Fibroblast of mammary gland (primary cell): ENCODE measurements around the gene NFKB1.

Experiments used
- DNase-seq: peaks from one replicate; pipeline ENCODE4 v3.0.0-alpha.2; 2010; ENCODE audit warnings: low read depth
- H3K4me3 ChIP-seq: 2 replicates; pipeline ENCODE4 v1.5.1; 2011; ENCODE audit warnings: low read depth, mild to moderate bottlenecking, low read length, moderate library complexity; ENCODE audit not compliant: control insufficient read depth
- TF ChIP-seq, protein P1 (sequence below): conservative IDR thresholded peaks from 2 replicates; pipeline ENCODE4 v1.5.1; 2011; ENCODE audit warnings: low read depth, low read length, inconsistent platforms; ENCODE audit not compliant: control insufficient read depth, insufficient read depth

The NFKB1 gene

DNA sequence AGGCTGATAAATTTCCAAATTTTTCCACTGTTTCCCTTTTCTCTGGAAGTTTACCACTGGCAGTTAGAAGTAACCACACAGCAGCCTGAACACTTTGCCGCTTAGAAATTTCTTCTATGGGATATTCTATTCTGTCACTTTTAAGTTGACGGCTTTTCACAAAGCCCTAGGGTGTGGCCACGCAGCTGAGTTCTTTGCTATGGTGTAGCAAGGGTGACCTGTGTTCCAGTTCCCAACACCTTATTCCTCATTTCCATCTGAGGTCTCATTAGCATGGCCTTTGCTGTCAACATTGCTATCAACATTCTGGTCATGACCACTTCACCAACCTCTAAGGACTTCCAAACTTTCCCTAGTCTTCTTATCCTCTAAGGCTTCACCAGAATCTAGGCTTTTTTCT lies 45.4 kb upstream of the NFKB1 start:
- H3K4me3 ChIP-seq: no peak overlapping the region
- DNase-seq: no peak
- TF ChIP-seq, protein P1, sequence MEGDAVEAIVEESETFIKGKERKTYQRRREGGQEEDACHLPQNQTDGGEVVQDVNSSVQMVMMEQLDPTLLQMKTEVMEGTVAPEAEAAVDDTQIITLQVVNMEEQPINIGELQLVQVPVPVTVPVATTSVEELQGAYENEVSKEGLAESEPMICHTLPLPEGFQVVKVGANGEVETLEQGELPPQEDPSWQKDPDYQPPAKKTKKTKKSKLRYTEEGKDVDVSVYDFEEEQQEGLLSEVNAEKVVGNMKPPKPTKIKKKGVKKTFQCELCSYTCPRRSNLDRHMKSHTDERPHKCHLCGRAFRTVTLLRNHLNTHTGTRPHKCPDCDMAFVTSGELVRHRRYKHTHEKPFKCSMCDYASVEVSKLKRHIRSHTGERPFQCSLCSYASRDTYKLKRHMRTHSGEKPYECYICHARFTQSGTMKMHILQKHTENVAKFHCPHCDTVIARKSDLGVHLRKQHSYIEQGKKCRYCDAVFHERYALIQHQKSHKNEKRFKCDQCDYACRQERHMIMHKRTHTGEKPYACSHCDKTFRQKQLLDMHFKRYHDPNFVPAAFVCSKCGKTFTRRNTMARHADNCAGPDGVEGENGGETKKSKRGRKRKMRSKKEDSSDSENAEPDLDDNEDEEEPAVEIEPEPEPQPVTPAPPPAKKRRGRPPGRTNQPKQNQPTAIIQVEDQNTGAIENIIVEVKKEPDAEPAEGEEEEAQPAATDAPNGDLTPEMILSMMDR: no peak

DNA sequence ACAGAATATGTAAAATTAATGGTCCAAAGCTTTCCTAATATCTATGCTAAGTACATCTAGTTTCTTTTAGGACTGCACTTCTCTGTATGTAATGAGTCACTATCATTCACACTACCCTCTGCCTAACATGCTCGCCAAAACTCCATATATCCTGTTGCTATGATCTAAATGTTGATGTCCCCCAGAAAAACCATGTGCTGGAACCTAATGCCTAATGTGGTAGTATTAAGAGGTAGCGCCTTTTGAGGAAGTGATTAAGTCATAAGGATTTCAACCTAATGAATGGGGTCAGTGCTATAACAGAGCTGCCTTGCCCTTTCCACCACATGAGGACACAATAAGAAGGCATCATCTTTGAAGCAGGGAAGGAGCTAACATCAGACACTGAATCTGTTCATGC lies 34.9 kb upstream of the NFKB1 start:
- TF ChIP-seq, protein P1: no peak
- peak; percentile 47 for DNase-seq

DNA sequence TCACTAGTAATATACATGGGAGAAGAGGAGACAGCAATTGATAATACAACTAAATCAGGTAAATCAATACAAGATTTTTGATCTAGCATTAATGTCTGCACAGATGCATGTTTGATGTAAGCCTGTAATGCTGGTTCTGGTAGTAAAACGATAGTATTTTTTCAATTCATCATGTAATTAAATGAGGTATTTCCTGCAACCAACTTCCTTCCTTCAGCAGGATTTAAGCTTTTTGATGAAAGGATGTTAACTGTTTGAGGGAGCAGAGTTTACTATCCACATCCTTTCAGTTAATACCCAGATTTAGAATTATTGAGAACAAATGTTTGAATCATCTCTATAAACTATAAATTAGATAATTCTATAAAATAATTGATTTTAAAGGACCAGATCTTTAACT lies 31.4 kb upstream of the NFKB1 start:
- H3K4me3 ChIP-seq: no peak overlapping the region
- DNase-seq: no peak
- TF ChIP-seq, protein P1: no peak

More for the DNA sequence above, 34.9 kb upstream of the NFKB1 start:
- no peak overlapping the region for H3K4me3 ChIP-seq

DNA sequence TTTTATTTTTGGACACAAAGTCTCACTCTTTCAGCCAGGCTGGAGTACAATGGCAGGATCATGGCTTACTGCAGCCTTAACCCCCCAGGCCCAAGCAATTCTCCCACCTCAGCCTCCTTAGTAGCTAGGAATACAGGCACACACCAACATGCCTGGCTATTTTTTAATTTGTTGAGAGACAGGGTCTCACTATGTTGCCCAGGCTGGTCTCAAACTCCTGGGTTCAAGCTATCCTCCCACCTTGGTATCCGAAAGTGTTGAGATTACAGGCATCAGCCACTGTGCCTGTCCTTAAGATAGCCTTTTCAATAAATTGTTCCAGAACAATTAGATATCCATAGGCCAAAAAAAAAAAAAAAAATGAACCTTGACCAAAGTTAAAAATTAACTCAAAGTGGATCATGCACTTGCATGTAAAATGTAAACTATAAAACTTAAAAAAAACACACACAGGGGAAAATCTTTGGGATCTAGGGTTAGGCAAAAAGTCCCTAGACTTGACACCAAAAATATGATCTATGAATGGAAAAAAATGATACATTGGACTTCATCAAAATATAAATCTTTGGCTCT lies 28.6 kb upstream of the NFKB1 start:
- no peak overlapping the region for H3K4me3 ChIP-seq
- TF ChIP-seq, protein P1: no peak
- no peak for DNase-seq

DNA sequence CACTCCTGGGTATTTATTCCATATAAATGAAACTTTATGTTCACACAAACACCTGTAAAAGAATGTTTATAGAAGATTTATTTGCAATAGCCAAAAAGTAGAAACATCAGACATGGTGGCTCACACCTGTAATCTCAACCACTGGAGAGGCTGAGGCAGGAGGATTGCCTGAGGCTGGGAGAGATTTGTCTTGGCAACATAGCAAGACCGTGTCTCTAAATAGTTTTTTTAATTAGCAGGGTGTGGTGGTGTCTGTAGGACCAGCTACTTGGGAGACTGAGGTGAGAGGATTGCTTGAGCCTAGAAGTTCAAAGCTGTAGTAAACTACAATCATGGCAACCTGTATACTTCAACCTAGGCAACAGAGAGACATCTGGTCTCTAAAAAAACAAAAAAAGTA lies 27.7 kb upstream of the NFKB1 start:
- no peak for DNase-seq
- TF ChIP-seq, protein P1: no peak
- no peak overlapping the region for H3K4me3 ChIP-seq

DNA sequence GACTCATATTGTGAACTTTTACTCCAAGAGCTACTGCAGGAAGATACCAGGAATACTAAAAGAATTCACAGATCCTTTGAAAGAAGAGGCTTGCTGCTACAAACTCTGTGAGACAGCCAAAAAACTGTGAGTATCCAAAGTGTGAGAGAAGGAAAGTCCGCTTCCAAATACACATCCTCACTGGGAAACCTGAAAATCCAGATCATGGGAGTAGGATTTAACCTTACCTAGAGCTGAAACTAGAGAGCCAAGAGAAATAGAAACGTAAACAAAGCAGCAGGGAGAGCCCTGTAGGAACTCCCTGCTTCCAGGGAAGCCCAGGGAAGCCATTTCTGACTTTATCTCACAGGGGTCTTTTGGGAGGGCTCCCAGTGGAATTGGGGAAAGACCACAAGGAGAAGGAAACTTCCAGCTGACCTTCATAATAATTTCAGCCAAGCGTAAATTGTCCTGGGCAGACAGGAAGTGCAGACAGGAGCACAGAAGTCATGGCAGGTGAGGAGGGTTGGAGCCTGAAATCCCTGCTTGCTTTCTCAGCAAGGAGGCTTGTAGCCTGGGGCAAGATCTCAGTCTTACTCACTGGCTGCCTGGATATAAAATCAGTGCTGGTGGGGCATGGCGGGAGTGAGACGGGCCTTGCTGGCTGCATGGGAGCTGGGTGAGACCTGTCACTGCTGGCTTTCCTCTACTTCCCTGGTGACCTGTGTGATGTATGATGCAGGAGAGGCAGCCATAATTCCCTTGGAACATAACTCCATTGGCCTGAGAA lies 26.2 kb upstream of the NFKB1 start:
- no peak overlapping the region for H3K4me3 ChIP-seq
- TF ChIP-seq, protein P1: no peak
- DNase-seq: no peak
